ENCODE measurements around the gene HS2ST1. TPM values are rescaled to one million over a fixed set of nuclear protein-coding genes. Genes with fewer than 3 reads are reported as not detected.

The HS2ST1 gene
- total RNA-seq, 1 experiment from 2014 or later, result 30.1 TPM

- DNase-seq (ENCODE audit: low read depth, low spot score) (no peak), ATAC-seq (peak; percentile 30; the same call in 1 of the 2 replicates)
- H2AFZ ChIP-seq (ENCODE audit: low read depth, low read length, poor library complexity, severe bottlenecking), result no peak overlapping the region
- no TSS peak for BruUV-seq (replicated peaks)
- no peaks in the 10 kb centered on the region for H3K36me3 ChIP-seq (ENCODE audit: control insufficient read depth in 1 of 2, insufficient read depth in 2 of 2, low read length in 2 of 2)
- no peaks in the 10 kb centered on the region for H4K20me1 ChIP-seq (ENCODE audit: insufficient read depth)
- peaks cover 9 to 13% of the 10 kb centered on the region in 2 experiments for H3K4me1 ChIP-seq (ENCODE audit: control insufficient read depth in 1 of 2, insufficient read depth in 2 of 2, low read length in 2 of 2)
- ChIA-PET RAD21 (ENCODE audit: low non-redundant PET in 1 of 2, low total read pairs in 2 of 2, uncharacterized antibody in 2 of 2, unreplicated experiment in 2 of 2) (no interaction called here), POLR2A (no interaction called here), CTCF (interaction anchor here (0.8 kb wide), 1 partner anchor 17 kb away, joined by 3 read pairs; no protein-coding TSS in a partner anchor)
- TF ChIP-seq EZH2 (IDR thresholded peaks at IDR 0.05) (no peak), SRF (IDR thresholded peaks at IDR 0.05; ENCODE audit: low read depth) (no peak), JUND (IDR thresholded peaks at IDR 0.05) (no peak), CEBPB (IDR thresholded peaks at IDR 0.05; ENCODE audit: low read depth) (no peak), SIN3A (IDR thresholded peaks at IDR 0.05; ENCODE audit: low read depth) (no peak), ATF3 (IDR thresholded peaks at IDR 0.05) (no peak), ZBTB33 (IDR thresholded peaks at IDR 0.05; ENCODE audit: extremely low read depth, insufficient replicate concordance, low read length) (no peak), REST (IDR thresholded peaks at IDR 0.05; ENCODE audit: low read depth) (no peak), ELF1 (IDR thresholded peaks at IDR 0.05; ENCODE audit: borderline replicate concordance, low read depth) (no peak), CTCF (IDR thresholded peaks at IDR 0.05 in 2 of 3, conservative IDR thresholded peaks at IDR 0.05 in 1 of 3; ENCODE audit: borderline replicate concordance in 1 of 3, insufficient read depth in 1 of 3, low read depth in 2 of 3, low read length in 2 of 3) (no peak), CBX3 (IDR thresholded peaks at IDR 0.05; ENCODE audit: low read depth) (no peak), POLR2AphosphoS5 (IDR thresholded peaks at IDR 0.05; ENCODE audit: low read depth, low read length) (no peak), EZH2phosphoT487 (IDR thresholded peaks at IDR 0.05; ENCODE audit: borderline replicate concordance) (no peak), RAD21 (IDR thresholded peaks at IDR 0.05; ENCODE audit: low read depth) (no peak), TCF7L2 (IDR thresholded peaks at IDR 0.05; ENCODE audit: borderline replicate concordance, extremely low read depth, insufficient read depth, insufficient read length) (no peak), YY1 (IDR thresholded peaks at IDR 0.05; ENCODE audit: extremely low read depth, insufficient replicate concordance, low read depth, low read length) (no peak), ZFX (IDR thresholded peaks at IDR 0.05) (no peak), FOSL1 (IDR thresholded peaks at IDR 0.05; ENCODE audit: low read depth) (no peak)
- peak overlapping the region; percentile 42; the same call in 1 of the 2 replicates for H3K4me2 ChIP-seq (ENCODE audit: low read length)
- no peaks in the 10 kb centered on the region for H3K9me2 ChIP-seq (ENCODE audit: insufficient read depth)
- no peaks in the 10 kb centered on the region for H3K79me2 ChIP-seq (ENCODE audit: insufficient read depth, low read length)
- intact Hi-C loops (cut with micrococcal nuclease), result no loop called here
- no peak overlapping the region for H3K4me3 ChIP-seq (replicated peaks in 1 of 2; ENCODE audit: low read depth in 1 of 2, low read length in 2 of 2)
- H3K27me3 ChIP-seq (ENCODE audit: insufficient read depth, low read length), result no peaks in the 10 kb centered on the region
- no peak overlapping the region for H3K9ac ChIP-seq (ENCODE audit: low read length)
- no peaks in the 10 kb centered on the region for H3K9me3 ChIP-seq (ENCODE audit: control insufficient read depth in 1 of 2, insufficient read depth in 1 of 2, low read depth in 1 of 2, low read length in 2 of 2)
- H3K27ac ChIP-seq (ENCODE audit: low read depth, low read length), result no peak overlapping the region
Measured at GRCh38 chr1:86993269-86993985, 79.0 kb downstream of the HS2ST1 start.

Data from HCT116 (cell line).